K562 (cell line): ENCODE data around the gene MAP3K13. TPM values are rescaled to one million over a fixed set of nuclear protein-coding genes. Genes with fewer than 3 reads are reported as not detected.

Experiments used
- ADNP ChIP-seq: fragments of 200-800 bp; sonication (Bioruptor generic); IDR thresholded peaks from 2 replicates; pipeline ENCODE4 v1.6.1; 2016; ENCODE audit warnings: missing genetic modification characterization, missing compliant biosample characterization
- ETV1 ChIP-seq: fragments of 450-650 bp; conservative IDR thresholded peaks from 2 replicates; pipeline ENCODE4 v1.6.1; 2016; ENCODE audit warnings: missing genetic modification characterization, control low read depth, low read depth, missing compliant biosample characterization
- FOXA1 ChIP-seq: fragments of 450-650 bp; IDR thresholded peaks from 2 replicates; pipeline ENCODE4 v1.6.1; 2016; ENCODE audit warnings: mild to moderate bottlenecking, borderline replicate concordance
- FUS ChIP-seq: fragments of 200-400 bp; formaldehyde crosslinking; optimal IDR thresholded peaks from 2 replicates; pipeline ENCODE3; 2017; ENCODE audit warnings: low read depth, low read length
- HCFC1 ChIP-seq: IDR thresholded peaks from 2 replicates; pipeline ENCODE4 v1.6.1; 2012; ENCODE audit warnings: low read depth, low read length, improper control_type of control experiment
- IFI16 ChIP-seq: fragments of 250-450 bp; sonication (Bioruptor Pico); IDR thresholded peaks from 2 replicates; pipeline ENCODE4 v2.1.2; 2022; ENCODE audit warnings: mild to moderate bottlenecking, inconsistent platforms
- KDM1A ChIP-seq, 2 experiments: fragments of 450-650 bp; IDR thresholded peaks; 2 replicates each; pipeline ENCODE4 v1.6.1; 2016; ENCODE audit warnings: mild to moderate bottlenecking in 2 of 2
- NBN ChIP-seq: fragments of 450-650 bp; IDR thresholded peaks from 2 replicates; pipeline ENCODE4 v1.6.1; 2016; ENCODE audit warnings: low read depth, mild to moderate bottlenecking
- RBM34 ChIP-seq: fragments of 200-400 bp; formaldehyde crosslinking; IDR thresholded peaks from 2 replicates; pipeline ENCODE4 v1.6.1; 2018; ENCODE audit warnings: low read length, borderline replicate concordance; ENCODE audit not compliant: insufficient read depth
- SREBF1 ChIP-seq: fragments of 150-350 bp; IDR thresholded peaks from 2 replicates; pipeline ENCODE4 v1.6.1; 2014; ENCODE audit warnings: antibody characterized with exemption, low read depth, low read length, borderline replicate concordance
- TAL1 ChIP-seq: fragments of 450-650 bp; IDR thresholded peaks from 2 replicates; pipeline ENCODE4 v1.6.1; 2016; ENCODE audit warnings: mild to moderate bottlenecking
- TCF3 ChIP-seq: sonication (generic); formaldehyde crosslinking; IDR thresholded peaks from 2 replicates; pipeline ENCODE4 v1.4.0; 2020; ENCODE audit warnings: mild to moderate bottlenecking, missing genetic modification reagents
- ZC3H8 ChIP-seq: fragments of 450-650 bp; IDR thresholded peaks from 2 replicates; pipeline ENCODE4 v1.6.1; 2017
- ZFP36 ChIP-seq: fragments of 150-350 bp; IDR thresholded peaks from 2 replicates; pipeline ENCODE4 v1.6.1; 2018; ENCODE audit warnings: low read length, low read depth; ENCODE audit not compliant: partially characterized antibody
- ZNF282 ChIP-seq: sonication (generic); formaldehyde crosslinking; IDR thresholded peaks from 2 replicates; pipeline ENCODE4 v1.8.1; 2023; ENCODE audit warnings: missing genetic modification reagents
- ZNF436 ChIP-seq: fragments of 250-450, 450-650 bp; sonication (Bioruptor Pico); formaldehyde crosslinking; IDR thresholded peaks from 2 replicates; pipeline ENCODE4 v1.7.0; 2020; ENCODE audit warnings: mild to moderate bottlenecking
- ZNF77 ChIP-seq: fragments of 250-450 bp; sonication (Bioruptor Pico); IDR thresholded peaks from 2 replicates; pipeline ENCODE4 v1.5.0; 2020
- polyA plus RNA-seq, 8 experiments: library from polyadenylated mRNA; depleted of rRNA in 4 of 8; stranded (reverse) in 5 of 8; unstranded in 3 of 8; fragments of >200 nt; fragmentation: Nextera tagmentation in 2 of 8; fragmentation: Illumina TruSeq in 1 of 8; extraction: Ambion mirVana in 2 of 8; extraction: Trizol in 1 of 8; gene quantifications; 2 replicates each; pipeline versions ENCODE4 v1.2.1 to v1.2.3, GENCODE V29; 2011 to 2014; ENCODE audit warnings: inconsistent platforms in 1 of 8, missing spikeins in 1 of 8
- total RNA-seq, 7 experiments: library from RNA; depleted of rRNA in 6 of 7; stranded (reverse); fragments of >200 nt in 6 of 7; fragmentation: Illumina TruSeq in 2 of 7; extraction: Trizol in 2 of 7; gene quantifications; 2 replicates each; pipeline versions ENCODE4 v1.2.1 to v1.2.3, GENCODE V29; 2011 to 2021; ENCODE audit warnings: low replicate concordance in 1 of 7
- TF ChIP-seq, protein P1 (sequence below): fragments of 450-650 bp; formaldehyde crosslinking; IDR thresholded peaks from 2 replicates; pipeline ENCODE4 v1.4.0; 2020; ENCODE audit warnings: mild to moderate bottlenecking, moderate library complexity
- TF ChIP-seq, protein P2 (sequence below): IDR thresholded peaks from 3 replicates; pipeline ENCODE4 v1.6.1; 2011; ENCODE audit warnings: borderline replicate concordance, mild to moderate bottlenecking; ENCODE audit not compliant: insufficient read length, insufficient read depth
- TF ChIP-seq, protein P3 (sequence below): fragments of 450-650 bp; IDR thresholded peaks from 2 replicates; pipeline ENCODE4 v1.6.1; 2016; ENCODE audit warnings: mild to moderate bottlenecking
- TF ChIP-seq, protein P4 (sequence below): fragments of 450-650 bp; conservative IDR thresholded peaks from 2 replicates; pipeline ENCODE4 v1.6.1; 2016; ENCODE audit warnings: missing genetic modification characterization, low read depth, mild to moderate bottlenecking, missing compliant biosample characterization, moderate library complexity
- TF ChIP-seq, protein P5 (sequence below), 2 experiments: fragments of 450-650 bp in 1 of 2; sonication (generic) in 1 of 2; formaldehyde crosslinking in 1 of 2; IDR thresholded peaks in 1 of 2; conservative IDR thresholded peaks in 1 of 2; 2 replicates each; pipeline versions ENCODE4 v1.6.1 to v1.8.1; 2016 to 2023; ENCODE audit warnings: mild to moderate bottlenecking in 2 of 2, moderate library complexity in 2 of 2, inconsistent platforms in 1 of 2, missing genetic modification reagents in 1 of 2

MAP3K13 gene
- total and polyA plus RNA-seq, 9 of the 15 experiments (the other 6 are each of a cell fraction or from before 2014, with no cell fraction given), result 0.04 to 0.32 (median 0.15) TPM; not detected in 2

DNA sequence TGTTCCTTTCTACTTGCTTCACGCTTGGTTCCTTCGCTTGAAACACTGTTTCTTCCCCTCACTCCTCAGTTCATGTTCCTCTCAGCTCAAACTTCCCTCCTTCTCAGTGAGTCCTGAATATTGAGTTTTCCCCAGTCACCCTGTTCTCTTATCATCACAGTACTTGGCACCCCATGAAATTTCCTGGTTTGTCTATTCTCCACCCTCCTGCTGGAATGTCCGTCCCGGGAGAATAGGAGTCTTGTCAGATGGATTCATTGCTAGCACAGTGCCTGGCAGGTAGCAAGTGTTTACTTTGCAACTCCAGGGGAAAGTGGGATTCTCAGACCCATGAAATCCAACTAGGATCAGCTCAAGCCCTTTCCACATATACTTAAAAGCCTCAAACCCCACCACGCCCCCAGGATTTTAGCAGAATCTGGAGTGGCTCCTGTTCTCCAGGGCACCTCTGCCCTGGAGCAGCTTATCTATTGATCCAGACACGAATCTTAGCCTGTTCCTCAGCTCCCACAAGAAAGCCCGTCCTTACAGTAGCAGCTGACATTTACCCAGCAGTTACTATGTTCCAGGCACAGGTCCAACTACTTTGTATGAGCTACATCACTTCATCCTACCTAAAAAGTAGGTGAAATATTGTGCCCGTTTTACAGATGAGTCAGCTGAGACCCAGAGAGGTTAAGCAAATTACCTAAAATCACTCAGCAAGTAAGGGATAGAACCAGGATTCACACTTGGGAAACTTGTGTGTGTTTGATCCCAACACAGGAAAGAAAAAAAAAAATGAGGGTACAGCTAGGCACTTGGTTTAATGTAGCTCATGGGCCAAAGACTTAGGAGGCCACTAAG, 36.8 kb upstream of the MAP3K13 start (continued):
- TF ChIP-seq, protein P1, sequence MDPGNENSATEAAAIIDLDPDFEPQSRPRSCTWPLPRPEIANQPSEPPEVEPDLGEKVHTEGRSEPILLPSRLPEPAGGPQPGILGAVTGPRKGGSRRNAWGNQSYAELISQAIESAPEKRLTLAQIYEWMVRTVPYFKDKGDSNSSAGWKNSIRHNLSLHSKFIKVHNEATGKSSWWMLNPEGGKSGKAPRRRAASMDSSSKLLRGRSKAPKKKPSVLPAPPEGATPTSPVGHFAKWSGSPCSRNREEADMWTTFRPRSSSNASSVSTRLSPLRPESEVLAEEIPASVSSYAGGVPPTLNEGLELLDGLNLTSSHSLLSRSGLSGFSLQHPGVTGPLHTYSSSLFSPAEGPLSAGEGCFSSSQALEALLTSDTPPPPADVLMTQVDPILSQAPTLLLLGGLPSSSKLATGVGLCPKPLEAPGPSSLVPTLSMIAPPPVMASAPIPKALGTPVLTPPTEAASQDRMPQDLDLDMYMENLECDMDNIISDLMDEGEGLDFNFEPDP (CRISPR knock-in tag), result no peak
- TF ChIP-seq, protein P2, sequence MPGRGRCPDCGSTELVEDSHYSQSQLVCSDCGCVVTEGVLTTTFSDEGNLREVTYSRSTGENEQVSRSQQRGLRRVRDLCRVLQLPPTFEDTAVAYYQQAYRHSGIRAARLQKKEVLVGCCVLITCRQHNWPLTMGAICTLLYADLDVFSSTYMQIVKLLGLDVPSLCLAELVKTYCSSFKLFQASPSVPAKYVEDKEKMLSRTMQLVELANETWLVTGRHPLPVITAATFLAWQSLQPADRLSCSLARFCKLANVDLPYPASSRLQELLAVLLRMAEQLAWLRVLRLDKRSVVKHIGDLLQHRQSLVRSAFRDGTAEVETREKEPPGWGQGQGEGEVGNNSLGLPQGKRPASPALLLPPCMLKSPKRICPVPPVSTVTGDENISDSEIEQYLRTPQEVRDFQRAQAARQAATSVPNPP, result no peak
- TF ChIP-seq, protein P3, sequence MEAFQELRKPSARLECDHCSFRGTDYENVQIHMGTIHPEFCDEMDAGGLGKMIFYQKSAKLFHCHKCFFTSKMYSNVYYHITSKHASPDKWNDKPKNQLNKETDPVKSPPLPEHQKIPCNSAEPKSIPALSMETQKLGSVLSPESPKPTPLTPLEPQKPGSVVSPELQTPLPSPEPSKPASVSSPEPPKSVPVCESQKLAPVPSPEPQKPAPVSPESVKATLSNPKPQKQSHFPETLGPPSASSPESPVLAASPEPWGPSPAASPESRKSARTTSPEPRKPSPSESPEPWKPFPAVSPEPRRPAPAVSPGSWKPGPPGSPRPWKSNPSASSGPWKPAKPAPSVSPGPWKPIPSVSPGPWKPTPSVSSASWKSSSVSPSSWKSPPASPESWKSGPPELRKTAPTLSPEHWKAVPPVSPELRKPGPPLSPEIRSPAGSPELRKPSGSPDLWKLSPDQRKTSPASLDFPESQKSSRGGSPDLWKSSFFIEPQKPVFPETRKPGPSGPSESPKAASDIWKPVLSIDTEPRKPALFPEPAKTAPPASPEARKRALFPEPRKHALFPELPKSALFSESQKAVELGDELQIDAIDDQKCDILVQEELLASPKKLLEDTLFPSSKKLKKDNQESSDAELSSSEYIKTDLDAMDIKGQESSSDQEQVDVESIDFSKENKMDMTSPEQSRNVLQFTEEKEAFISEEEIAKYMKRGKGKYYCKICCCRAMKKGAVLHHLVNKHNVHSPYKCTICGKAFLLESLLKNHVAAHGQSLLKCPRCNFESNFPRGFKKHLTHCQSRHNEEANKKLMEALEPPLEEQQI, result no peak
- peak; percentile 54 to 81; a peak in 3 of 4 replicates for TF ChIP-seq KDM1A (IDR thresholded peaks at IDR 0.05)
- TF ChIP-seq FOXA1, result no peak
- no peak for TF ChIP-seq ZNF436 (CRISPR knock-in tag)
- TF ChIP-seq, protein P4, sequence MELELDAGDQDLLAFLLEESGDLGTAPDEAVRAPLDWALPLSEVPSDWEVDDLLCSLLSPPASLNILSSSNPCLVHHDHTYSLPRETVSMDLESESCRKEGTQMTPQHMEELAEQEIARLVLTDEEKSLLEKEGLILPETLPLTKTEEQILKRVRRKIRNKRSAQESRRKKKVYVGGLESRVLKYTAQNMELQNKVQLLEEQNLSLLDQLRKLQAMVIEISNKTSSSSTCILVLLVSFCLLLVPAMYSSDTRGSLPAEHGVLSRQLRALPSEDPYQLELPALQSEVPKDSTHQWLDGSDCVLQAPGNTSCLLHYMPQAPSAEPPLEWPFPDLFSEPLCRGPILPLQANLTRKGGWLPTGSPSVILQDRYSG (tag), result no peak
- no peak for TF ChIP-seq ETV1 (tag)
- TF ChIP-seq ZNF77 (CRISPR knock-in tag), result no peak
- no peak for TF ChIP-seq FUS
- TF ChIP-seq TAL1, result 0 out of 2 replicates have a peak, but pooled peaks have one; percentile 6
- no peak for TF ChIP-seq RBM34
- no peak for TF ChIP-seq ZC3H8
- TF ChIP-seq HCFC1, result no peak
- TF ChIP-seq ADNP (tag), result 0 out of 2 replicates have a peak, but pooled peaks have one; percentile 25
- TF ChIP-seq ZNF282 (CRISPR knock-in tag), result no peak
- TF ChIP-seq NBN, result no peak
- peak; percentile 19 for TF ChIP-seq ZFP36
- TF ChIP-seq, protein P5, sequence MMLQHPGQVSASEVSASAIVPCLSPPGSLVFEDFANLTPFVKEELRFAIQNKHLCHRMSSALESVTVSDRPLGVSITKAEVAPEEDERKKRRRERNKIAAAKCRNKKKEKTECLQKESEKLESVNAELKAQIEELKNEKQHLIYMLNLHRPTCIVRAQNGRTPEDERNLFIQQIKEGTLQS (IDR thresholded peaks at IDR 0.05), result no peak
- TF ChIP-seq, protein P5 (CRISPR knock-in tag; conservative IDR thresholded peaks at IDR 0.05), result no peak
- no peak for TF ChIP-seq IFI16
- no peak for TF ChIP-seq SREBF1
- TF ChIP-seq TCF3 (CRISPR knock-in tag), result no peak
